Fibroblast of skin of right quadriceps (primary cell): Measurements from ENCODE around the gene SESN3.
"Not testable (repeated sequence)": the region's sequence is repeated elsewhere in the genome, so short reads cannot be mapped to it uniquely, and the experiment has no call there.

Source experiments
- DNase-seq: peaks from one replicate; pipeline ENCODE4 v3.0.0-alpha.2; 2013

Gene SESN3

DNA sequence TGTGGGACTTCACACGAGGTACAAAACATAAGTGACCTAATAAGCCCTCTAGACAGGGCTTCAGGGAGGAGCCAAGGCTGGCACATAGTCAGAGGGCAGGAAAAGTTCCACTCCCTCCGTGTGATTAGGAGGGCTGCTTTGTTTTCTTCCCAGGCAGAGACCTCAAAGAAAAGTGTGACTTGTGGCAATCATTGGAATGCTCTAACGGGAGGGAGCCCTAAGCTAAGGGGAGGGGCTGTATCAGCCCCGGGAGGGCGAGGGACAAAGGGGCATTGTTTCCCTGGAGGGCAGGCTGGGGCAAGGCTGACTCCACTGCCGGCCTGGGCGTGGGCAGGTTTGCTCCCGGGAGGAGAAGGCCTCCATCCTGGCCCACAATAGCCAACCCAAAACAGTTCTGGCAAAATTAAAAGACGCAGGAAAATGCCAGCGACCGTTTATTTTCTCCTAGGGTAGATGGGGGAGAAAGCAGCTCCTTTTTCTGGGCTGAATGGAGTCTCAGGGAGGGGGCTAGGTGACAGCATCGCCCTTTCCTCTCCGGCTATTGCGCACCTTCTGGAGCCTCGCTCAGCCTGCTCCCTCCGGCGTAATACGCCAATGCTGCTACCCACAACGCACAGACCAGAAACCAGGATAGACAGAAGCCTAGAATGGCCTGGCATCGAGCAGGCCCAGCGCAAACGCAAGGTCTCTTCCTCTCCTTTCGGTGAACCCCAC lies 81.2 kb downstream of the SESN3 start:
- no peak for DNase-seq

DNA sequence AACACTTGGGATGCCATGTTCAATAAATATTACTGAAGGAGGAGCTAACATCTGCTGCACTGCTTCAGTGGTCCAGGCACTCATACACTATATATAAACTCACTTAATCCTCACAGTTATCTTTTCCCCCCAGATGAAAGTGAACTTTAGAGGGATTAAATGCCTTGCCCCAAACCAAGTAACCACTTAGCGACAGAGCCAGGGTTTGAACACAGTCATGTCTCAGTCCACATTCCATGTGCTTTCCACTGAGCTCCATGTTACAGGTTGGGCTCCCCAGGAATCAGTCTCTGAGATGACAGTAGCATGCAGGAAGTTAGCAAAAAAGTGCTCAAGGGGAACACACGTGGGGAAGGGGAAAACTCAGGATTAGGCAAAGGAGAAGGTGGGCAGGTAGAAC lies 82.1 kb downstream of the SESN3 start:
- no peak for DNase-seq

DNA sequence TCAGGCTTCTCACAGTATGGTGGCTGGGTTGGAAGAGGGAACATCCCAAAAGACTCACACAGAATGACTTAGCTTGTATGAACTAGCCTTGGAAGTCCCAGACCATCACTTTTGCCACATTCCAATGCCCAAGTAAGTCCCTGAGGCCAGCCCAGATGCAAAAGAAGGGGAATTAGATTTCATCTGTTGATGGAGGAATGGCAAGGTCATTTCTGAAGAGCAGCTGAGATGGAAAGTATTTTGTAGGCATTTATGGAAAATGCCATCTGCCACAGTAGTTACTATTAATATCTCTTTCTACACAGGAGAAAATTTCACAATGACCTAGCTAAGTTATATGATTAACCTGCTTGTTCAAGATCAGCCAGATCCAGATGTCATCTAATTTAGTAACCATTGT lies 82.6 kb downstream of the SESN3 start:
- DNase-seq = no peak

DNA sequence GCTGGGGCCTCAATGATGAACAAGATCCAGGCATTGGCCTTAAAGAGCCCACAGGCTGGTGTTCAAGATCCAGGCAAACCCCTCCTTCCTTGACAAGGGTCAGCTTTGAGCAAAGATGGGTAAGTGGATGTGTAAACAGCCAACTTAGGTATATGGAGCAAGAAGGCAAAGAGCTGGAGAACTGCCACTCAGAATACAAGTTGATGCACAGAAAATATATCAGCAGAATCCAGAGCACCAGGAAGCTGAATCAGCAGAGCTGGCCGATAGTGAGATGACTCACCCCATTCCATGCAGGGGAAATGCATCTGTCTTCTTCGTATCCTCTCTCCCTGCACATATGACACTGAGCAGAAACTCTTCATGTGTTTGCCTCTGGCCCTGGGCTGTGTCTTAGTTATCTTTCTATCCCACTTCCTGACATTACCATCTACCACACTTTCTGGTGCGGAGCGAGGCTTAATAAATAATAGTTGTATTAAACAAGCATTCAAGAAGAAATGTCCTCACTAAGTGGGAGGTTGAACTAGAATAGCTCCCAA lies 83.6 kb downstream of the SESN3 start:
- DNase-seq = peak; percentile 93

DNA sequence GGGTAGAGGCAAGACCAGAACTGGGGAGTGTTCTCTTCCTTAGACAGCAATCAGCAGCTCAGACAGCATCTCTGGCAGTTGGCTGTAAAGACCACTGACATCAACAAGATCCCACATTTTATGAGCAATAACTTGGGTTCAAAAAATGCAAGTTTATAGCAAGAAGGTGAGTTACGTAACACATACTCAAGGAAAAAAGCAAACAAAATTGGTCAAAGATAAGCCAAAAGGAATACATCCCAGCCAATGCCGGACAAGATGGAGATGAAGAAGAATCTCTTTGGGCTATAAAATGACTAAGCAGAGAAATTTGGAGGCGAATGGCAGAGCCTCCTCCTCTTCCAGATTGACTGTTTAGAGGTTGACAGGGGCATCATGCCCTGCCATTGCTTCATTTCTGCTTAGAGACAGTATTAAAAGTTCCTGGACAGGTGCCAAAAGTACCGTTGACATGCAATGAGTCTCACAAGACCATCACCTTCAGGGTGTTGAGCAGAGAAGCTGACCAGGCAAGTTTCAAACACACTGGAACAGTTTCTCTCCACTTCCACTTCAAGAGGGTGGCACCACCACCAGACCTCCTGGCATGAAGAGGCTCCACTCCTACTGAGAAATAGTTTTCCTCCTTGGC lies 85.5 kb downstream of the SESN3 start:
- no peak for DNase-seq

DNA sequence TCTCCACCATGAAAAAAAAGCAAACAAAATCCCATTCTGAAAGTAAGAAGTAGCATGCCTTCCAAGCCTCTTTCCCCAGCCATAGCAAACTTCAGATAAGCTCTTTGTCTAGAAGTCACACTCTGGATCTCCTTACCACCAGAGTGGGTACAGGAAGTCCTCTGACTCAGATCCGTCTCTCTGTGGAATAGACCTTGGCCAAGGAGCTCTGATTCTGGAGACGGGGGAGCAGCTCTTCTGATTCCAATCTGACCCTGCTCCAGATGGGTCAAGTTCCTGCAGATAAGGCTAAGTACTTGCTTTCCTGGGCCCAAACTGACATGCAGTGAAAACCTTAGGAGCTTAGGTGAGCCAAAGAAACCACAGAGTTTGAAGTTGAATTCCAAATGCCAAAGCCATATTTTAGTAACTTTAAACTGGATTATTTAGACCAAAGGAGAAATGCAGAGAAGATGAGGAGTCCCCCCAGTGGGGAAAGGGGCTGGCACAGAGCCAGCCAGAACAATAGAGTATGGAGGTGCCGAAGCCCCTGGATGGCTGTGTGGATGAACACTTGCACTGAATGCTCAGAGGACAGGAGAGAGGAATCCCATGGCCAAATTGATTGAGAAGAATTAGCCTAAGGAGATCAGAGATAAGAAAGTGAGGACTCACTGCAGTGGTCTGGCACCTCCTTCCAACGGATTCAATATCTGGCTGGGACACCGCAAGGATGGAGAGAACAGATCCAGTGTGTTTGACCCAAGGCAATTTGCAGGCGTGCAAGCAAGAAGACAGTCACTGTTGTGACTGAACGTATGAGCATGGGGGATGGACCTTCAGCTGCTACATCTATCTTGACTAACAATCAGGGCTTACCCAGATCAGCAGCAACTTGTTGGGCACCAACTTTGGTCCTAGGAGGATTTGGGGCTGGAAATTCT lies 86.4 kb downstream of the SESN3 start:
- DNase-seq = no peak

DNA sequence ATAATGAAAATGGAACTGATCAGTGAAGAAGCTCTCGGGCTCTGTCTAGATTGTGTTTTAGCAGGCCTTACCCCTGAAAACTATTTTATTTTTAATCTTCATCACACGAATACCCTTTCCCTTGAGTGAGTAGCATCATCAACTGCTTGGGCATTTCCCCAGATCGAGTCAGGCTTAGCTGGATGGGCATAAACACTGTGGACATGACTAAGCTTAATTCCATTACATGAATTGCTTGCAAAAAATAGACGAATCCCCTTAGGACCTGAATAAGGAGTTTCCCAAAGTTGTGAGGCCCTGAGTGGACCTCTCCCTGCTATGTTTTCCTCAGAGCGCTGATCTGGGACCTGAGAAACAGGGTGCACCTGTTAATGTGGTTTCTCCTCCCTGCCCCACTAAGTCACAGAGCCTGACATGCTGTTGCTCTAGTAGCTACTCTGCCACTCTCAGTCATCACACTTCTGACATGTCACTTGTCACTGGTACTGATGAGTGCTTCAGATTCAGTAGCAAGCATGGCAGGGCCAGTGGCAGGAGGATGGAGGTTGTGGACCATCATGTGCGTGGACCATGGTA lies 87.8 kb downstream of the SESN3 start:
- DNase-seq = peak; percentile 62

DNA sequence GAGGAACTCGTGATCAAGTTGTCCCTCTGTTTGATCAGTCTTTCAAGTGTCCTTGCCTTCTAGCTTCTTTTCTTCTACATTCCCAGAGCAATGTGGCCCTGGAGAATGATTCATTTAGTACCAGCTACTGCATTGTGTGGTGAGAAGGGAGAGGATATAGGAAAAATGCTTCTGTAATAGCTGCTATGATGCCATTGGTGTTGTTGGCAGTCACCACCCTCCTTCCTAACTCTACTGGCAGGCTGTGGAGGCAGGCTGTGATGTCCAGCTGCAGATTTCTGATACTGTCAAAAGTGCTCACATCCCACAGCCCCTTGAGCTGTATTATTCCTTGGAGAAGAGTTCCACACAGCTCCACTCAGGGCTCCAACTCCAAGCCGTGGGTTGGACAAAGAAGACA lies 88.6 kb downstream of the SESN3 start:
- no peak for DNase-seq

DNA sequence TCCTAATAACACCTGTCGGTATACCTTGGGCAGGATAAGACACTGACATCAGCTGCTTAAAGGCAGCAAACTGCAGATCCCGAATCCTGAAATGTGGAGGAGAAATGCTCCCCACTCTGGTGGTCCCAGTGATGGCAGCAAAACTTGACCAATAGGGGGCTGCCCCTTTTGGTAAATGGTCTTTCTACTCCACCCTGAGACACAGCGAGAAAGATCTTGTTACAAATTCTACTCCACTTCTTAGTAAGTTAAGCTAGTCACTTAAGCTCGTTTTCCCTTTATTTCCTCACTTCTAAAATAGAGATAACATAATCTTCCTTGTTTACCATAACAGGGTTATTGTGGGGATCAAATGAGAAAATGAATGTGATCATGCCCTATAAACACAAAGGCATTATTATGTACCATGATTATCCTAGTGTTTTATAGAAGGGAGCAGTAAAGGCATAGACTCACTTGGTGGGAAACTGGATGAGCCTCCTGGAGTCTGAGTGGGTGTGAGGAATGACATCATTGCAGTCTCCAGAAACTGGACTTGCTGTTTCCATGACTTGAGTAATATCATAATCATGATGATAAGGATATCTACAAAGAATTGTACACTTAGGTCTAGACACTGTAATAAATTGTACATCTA lies 90.5 kb downstream of the SESN3 start:
- DNase-seq = no peak

DNA sequence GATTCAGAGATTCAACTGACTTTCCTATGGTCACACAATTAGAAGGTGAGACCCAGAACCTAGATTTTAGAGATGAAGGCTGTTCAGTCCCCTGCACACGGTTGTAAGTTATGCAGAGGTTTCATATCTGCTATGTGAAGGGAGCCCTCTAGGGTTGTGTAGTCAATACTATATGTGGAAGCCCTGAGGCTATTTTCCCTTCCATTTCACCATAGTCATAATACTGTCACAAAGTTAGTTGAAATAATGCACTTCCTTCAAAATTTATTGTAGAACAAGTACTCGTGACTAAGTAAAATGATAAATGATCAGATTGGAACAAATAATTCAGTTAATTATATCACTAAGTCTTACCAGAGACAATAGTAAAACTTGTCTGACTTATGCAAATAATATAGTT lies 92.6 kb downstream of the SESN3 start:
- DNase-seq = no peak

DNA sequence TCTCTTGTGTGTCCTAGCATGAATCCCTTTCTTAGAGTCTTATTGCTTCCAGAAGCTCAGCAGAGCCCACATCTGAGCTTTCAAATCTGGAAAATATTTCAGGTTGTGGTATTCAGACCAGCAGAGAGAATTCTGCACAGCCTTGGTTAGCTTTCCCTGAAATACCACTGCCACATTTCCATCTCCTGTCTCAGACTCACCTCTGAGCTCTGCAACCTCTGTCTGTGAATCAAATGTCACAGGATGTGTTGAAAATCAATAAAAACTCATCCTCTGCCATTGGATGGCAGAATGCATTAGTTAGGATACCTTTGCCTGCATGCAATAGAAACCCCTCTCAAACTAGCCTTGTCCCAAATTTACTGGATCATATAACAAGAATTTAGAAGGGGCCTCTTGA lies 93.7 kb downstream of the SESN3 start:
- no peak for DNase-seq

DNA sequence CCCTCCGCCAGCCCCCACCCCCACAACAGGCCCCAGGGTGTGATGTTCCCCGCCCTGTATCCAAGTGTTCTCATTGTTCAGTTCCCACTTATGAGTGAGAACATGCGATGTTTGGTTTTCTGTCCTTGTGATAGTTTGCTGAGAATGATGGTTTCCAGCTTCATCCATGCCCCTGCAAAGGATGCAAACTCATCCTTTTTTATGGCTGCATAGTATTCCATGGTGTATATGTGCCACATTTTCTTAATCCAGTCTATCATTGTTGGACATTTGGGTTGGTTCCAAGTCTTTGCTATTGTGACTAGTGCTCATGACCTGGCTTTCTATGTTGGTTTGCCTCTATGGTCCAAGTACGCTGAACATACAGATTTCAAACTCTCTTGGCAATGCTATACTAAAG lies 94.3 kb downstream of the SESN3 start:
- DNase-seq = not testable (repeated sequence)

DNA sequence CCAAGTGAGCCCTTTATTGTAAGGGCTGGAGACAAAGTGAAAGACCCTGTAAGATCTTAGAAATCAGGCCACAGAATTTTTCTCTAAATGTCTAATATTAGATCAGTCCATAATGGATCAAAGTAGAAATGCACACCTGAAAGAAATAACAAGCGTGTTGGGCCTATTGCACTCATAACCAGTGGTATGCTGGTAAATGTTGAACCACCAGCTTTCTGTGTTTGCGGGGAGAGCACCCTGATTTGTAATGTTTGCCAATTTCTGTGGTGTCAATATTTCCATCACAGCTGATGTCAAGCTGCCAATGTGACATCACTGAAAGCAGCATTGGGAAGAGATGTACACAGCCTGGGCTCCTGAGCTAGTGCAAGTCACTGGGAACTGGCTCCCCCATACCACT lies 95.1 kb downstream of the SESN3 start:
- DNase-seq = no peak

DNA sequence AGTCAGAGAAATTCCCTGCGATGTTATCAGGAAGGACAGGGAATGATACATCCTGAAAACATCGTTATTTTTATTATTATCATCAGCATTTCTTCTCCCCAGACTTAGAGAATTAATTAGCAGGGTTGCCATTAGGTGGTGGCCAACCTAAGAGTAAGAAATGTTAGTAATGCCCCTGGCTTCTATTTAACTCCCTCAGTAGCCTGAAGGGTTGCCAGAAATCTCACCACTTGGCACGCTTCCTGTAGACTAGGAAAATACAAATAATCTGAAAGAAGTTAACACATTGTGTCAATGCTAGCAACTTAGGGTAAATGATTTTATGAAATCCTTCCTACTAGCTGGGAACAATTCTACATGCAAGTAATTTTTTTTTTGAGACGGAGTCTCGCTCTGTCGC lies 95.8 kb downstream of the SESN3 start:
- DNase-seq = no peak

DNA sequence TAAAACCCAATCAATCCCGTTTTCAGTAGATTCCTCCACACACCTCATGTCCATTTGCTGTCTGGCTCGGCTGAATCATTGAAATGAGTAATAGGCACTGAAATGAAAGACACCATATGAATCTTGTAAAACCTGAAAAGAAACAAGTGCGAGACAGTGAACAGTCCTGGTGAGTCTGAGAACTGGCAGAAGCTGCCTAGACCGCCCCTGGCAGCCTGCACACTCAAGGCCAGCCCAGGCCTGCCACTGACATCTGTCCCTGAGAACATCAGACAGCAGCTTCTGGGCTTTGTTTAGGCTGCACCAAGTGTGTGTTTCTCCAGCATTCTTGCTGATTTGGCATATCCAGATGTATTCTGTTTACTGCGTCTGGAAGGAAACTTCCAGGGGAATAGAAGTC lies 96.5 kb downstream of the SESN3 start:
- peak; percentile 71 for DNase-seq

DNA sequence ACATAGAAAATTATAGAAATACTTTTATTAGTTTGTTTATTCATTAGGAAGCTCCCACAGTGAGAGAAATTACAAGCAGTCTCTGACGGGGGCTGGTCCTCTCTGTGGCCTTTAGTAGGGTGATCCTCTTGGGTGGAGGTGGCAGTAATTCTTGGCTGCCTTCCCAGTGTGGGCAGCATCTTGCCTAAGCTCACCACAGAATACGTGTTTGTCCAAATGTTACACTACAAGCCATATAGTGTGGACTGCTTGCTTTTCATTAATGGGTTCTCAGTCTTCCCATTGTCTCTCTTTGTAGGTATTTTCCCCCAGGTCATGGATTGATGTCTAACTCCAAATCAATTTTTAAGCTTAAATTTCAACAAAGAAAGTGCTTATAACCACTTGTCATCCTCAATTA lies 98.0 kb downstream of the SESN3 start:
- DNase-seq = no peak

DNA sequence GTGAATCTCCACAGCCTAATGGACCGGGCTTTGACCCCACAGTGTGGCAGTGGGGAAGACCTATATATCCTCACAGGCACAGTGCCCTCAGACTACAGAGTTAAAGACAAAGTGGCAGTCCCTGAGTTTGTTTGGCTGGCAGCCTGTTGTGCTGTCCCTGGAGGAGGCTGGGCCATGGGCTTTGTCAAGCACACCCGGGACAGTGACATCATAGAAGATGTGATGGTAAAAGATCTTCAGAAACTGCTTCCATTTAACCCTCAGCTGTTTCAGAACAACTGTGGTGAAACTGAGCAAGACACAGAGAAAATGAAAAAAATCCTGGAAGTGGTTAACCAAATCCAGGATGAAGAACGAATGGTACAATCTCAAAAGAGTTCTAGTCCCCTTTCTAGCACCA lies 102.4 kb downstream of the SESN3 start:
- DNase-seq = no peak

DNA sequence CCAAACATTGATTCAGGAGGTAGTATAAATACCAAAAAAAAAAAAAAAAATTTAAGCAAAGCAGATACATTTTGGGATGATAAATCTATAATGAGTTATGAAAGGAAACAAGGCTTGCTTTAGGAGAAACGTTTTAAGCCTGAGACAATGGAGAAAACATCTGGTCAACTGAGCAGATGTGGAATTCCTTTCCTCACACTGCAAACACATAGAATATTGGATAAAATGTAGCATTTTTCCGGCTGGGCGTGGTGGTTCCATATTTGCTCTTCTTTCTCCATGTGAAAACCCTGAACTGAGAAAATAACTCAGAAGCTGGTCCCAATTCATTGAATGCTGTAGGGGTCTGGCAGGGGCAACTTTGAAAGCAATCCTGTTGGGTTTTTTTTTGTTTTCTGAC lies 107.4 kb downstream of the SESN3 start:
- DNase-seq = no peak

DNA sequence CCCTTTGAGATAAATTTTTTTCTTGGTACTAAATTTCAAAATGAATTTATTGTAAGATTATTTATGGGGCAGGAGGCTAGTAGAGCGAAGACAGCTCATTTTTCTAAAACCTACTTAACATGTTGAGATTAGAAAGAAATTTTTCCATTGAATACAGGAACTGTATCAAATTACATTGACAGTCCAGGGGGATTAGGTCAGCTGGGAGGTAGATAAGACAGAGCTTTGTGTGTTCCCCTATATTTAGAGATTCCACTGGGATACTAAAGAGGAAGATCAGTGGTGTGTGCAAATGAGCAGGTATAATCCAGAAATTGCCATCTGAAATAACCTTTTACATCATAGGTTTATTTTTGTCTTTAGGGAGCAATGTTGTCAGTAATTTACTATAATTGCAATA lies 109.3 kb downstream of the SESN3 start:
- DNase-seq = no peak

DNA sequence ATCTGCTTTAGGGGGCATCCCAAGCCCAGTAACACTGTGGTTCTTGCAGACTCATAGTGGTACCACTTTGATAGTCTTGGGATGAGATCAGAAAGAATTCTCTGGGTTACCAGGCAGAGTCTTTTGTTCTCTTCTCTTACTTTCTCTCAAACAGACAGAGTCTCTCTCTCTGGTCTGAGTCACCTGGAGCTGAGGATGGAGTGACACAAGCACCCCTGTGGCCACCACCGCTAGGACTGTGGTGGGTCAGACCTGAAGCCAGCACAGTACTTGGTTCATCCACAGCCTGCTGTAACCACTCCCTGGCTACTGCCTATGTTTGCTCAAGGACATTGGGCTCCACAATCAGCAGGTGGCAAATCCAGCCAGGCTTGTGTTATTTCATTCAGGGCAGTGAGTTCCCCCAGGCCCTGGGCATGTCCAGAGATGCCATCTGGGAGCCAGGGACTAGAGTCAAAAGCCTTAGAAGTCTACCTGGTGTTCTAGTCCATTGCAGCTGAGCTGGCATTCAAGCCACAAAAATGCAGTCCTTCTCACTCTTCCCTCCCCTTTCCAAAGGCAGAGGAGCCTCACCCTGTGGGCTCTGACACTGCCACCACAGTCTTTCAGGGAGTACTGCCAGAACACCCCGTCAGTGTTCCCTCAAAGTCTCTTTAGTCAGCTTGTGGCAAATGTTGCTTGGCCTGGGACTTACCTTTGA lies 111.5 kb downstream of the SESN3 start:
- no peak for DNase-seq

DNA sequence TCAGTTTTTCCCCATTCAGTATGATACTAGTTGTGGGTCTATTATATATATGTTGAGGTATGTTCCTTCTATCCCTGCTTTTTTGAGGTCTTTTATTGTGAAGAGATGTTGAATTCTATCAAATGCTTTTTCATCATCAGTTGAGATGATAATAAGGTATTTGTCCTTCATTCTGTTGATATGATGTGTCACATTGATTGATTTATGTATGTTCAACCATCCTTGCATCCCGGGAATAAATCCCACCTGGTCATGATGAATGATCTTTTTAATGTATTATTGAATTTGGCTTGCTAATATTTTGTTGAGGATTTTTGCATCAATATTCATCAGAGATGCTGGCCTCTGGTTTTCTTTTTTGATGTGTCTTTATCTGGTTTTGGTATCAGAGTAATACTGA lies 115.4 kb downstream of the SESN3 start:
- DNase-seq = no peak
